Lower leg skin (tissue), 4 donors: Measurements from ENCODE around the gene DNAI7. TPM values are rescaled to one million over a fixed set of nuclear protein-coding genes. Genes with fewer than 3 reads are reported as not detected.

Experiments used
- DNase-seq, 2 donors: peaks; one replicate each; pipeline ENCODE4 v3.0.0-alpha.2; 2019; ENCODE audit warnings: low spot score in 2 of 2
- H3K4me3 ChIP-seq: fragments of 200-600 bp; sonication (generic); 2 replicates; pipeline ENCODE4 v1.5.1; 2017; ENCODE audit warnings: mild to moderate bottlenecking, low read depth; ENCODE audit not compliant: poor library complexity, severe bottlenecking
- CTCF ChIP-seq, 3 donors: fragments of 450-650 bp; IDR thresholded peaks; one replicate each; pipeline ENCODE4 v1.5.1; 2016; ENCODE audit warnings: antibody characterized with exemption in 3 of 3, mild to moderate bottlenecking in 3 of 3, moderate library complexity in 2 of 3
- POLR2A ChIP-seq, 2 donors: fragments of 450-650 bp; IDR thresholded peaks; one replicate each; pipeline ENCODE4 v1.6.1; 2016 to 2017; ENCODE audit warnings: antibody characterized with exemption in 2 of 2, mild to moderate bottlenecking in 1 of 2, moderate library complexity in 1 of 2
- WGBS, 2 donors: methylation state at CpG; one replicate each; pipeline ENCODE4 v1.1.5; 2018; 5-methylcytosine and 5-hydroxymethylcytosine counted together
- intact Hi-C: fragments of 100-400 bp; cut with DNase I; formaldehyde crosslinking; loops from one replicate; pipeline ENCODE4 v1.15.0; 2023; ENCODE audit warnings: low total_unique reads
- total RNA-seq, 4 donors: library from RNA; depleted of rRNA; stranded (reverse); fragments of >200 nt; gene quantifications; one replicate each; pipeline ENCODE4 v1.1.0, GENCODE V29; 2016

Gene DNAI7
- total RNA-seq, 4 donors from 2014 or later, result 1.0 to 3.4 (median 2.1) TPM

DNA sequence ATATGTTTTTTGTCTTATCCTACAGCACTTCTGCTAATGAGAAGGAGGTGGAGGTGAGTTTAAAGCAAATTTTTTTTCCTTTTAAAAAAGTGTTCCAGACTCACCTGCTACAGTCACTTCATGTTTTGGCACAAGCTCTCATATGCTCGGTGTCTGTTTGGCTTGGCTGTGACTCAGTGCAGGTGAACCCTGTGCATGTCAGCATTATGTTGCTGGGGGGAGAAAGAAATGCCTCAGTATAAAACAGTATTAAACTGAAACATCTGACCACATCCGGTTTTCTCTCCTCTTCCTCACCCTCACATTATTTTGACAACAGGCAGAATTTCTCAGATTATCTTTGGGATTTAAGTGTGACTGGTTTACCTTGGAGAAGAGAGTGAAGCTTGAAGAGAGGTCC lies 105.2 kb downstream of the DNAI7 start:
- H3K4me3 ChIP-seq, result no peak overlapping the region
- DNase-seq, result no peak
- intact Hi-C loops, result no loop called here
- WGBS, 2 donors, result 36 to 41% methylated on average over 2 of the region's 2 CpGs
- TF ChIP-seq POLR2A (IDR thresholded peaks at IDR 0.05) (no peak), CTCF (IDR thresholded peaks at IDR 0.05) (no peak)

- 80 to 86% methylated on average over 10 of the region's 10 CpGs for WGBS, 2 donors
- H3K4me3 ChIP-seq, result no peak overlapping the region
- intact Hi-C loops, result no loop called here
- TF ChIP-seq CTCF (IDR thresholded peaks at IDR 0.05) (no peak), POLR2A (IDR thresholded peaks at IDR 0.05) (no peak)
- DNase-seq, result no peak
These were observed 107.4 kb downstream of the DNAI7 start for GRCh38 chr12:25087596-25087995.

- no peak for DNase-seq
- WGBS, 2 donors, result 80 to 88% methylated on average over 2 of the region's 2 CpGs
- intact Hi-C loops, result no loop called here
- no peak for TF ChIP-seq CTCF (IDR thresholded peaks at IDR 0.05)
- no peak for TF ChIP-seq POLR2A (IDR thresholded peaks at IDR 0.05)
- no peak overlapping the region for H3K4me3 ChIP-seq
These were observed 110.1 kb downstream of the DNAI7 start for GRCh38 chr12:25084816-25085215.

- H3K4me3 ChIP-seq, result no peak overlapping the region
- 61% methylated on average over 5 of the region's 5 CpGs for WGBS, 2 donors
- TF ChIP-seq CTCF (IDR thresholded peaks at IDR 0.05) (no peak), POLR2A (IDR thresholded peaks at IDR 0.05) (no peak)
- no peak for DNase-seq
- intact Hi-C loops, result no loop called here
These were observed 111.7 kb downstream of the DNAI7 start for GRCh38 chr12:25083211-25083610.

GRCh38 chr12:25082628-25083027 lies 112.3 kb downstream of the DNAI7 start:
- 85 to 90% methylated on average over 2 of the region's 2 CpGs for WGBS, 2 donors
- TF ChIP-seq POLR2A (IDR thresholded peaks at IDR 0.05) (no peak), CTCF (IDR thresholded peaks at IDR 0.05) (no peak)

GRCh38 chr12:25079393-25079792 lies 115.6 kb downstream of the DNAI7 start:
- WGBS, 2 donors, result 94 to 95% methylated on average over 5 of the region's 5 CpGs

More at GRCh38 chr12:25082628-25083027, 112.3 kb downstream of the DNAI7 start:
- H3K4me3 ChIP-seq, result no peak overlapping the region
- intact Hi-C loops, result no loop called here
- no peak for DNase-seq

More at GRCh38 chr12:25079393-25079792, 115.6 kb downstream of the DNAI7 start:
- TF ChIP-seq CTCF (IDR thresholded peaks at IDR 0.05) (no peak), POLR2A (IDR thresholded peaks at IDR 0.05) (no peak)
- intact Hi-C loops, result no loop called here
- H3K4me3 ChIP-seq, result no peak overlapping the region
- DNase-seq, result no peak
